Neuronal stem cell (in vitro differentiated cells): ENCODE measurements around the gene PFDN1.

ENCODE experiments used
- DNase-seq: peaks from one replicate; pipeline ENCODE4 v3.0.0-alpha.2; 2013; ENCODE audit warnings: low spot score
- H2AFZ ChIP-seq: one replicate; pipeline ENCODE4 v1.6.1; 2013; ENCODE audit warnings: mild to moderate bottlenecking, low read length, inconsistent platforms
- H2AK5ac ChIP-seq: 2 replicates; pipeline ENCODE4 v1.6.1; 2013; ENCODE audit warnings: low read depth, mild to moderate bottlenecking, inconsistent platforms, low read length, moderate library complexity, mixed read lengths
- H2BK120ac ChIP-seq: 2 replicates; pipeline ENCODE4 v1.6.1; 2013; ENCODE audit warnings: low read depth, mild to moderate bottlenecking, inconsistent platforms, low read length, moderate library complexity, mixed read lengths
- H2BK12ac ChIP-seq: one replicate; pipeline ENCODE4 v1.6.1; 2013; ENCODE audit warnings: low read length, inconsistent platforms
- H2BK15ac ChIP-seq: 2 replicates; pipeline ENCODE4 v1.6.1; 2013; ENCODE audit warnings: mild to moderate bottlenecking, low read length, inconsistent platforms, mixed read lengths
- H2BK5ac ChIP-seq: one replicate; pipeline ENCODE4 v1.6.1; 2013; ENCODE audit warnings: inconsistent platforms, mild to moderate bottlenecking, low read length, moderate library complexity
- H3K14ac ChIP-seq: one replicate; pipeline ENCODE4 v1.6.1; 2013; ENCODE audit warnings: low read length, inconsistent platforms
- H3K18ac ChIP-seq: 2 replicates; pipeline ENCODE4 v1.6.1; 2013; ENCODE audit warnings: low read length, inconsistent platforms
- H3K23ac ChIP-seq: 2 replicates; pipeline ENCODE4 v1.6.1; 2013; ENCODE audit warnings: low read depth, mild to moderate bottlenecking, mixed read lengths, low read length, inconsistent platforms; ENCODE audit not compliant: poor library complexity
- H3K27ac ChIP-seq: replicated peaks from 3 replicates; pipeline ENCODE4 v1.5.1; 2013; ENCODE audit warnings: low read length, inconsistent platforms
- H3K27me3 ChIP-seq, 3 experiments: 2 replicates each; pipeline ENCODE4 v1.6.1; 2013; ENCODE audit warnings: low read length in 3 of 3, mild to moderate bottlenecking in 2 of 3, inconsistent platforms in 1 of 3, low read depth in 1 of 3, mixed read lengths in 1 of 3, moderate library complexity in 1 of 3; ENCODE audit not compliant: control insufficient read depth in 3 of 3, insufficient read depth in 3 of 3
- H3K36me3 ChIP-seq, 2 donors: replicated peaks in 1 of 2; 2 replicates each; pipeline ENCODE4 v1.6.1; 2013; ENCODE audit warnings: low read length in 2 of 2; ENCODE audit not compliant: control insufficient read depth in 2 of 2, insufficient read depth in 2 of 2
- H3K4ac ChIP-seq: 2 replicates; pipeline ENCODE4 v1.6.1; 2013; ENCODE audit warnings: inconsistent platforms, mild to moderate bottlenecking, low read length, moderate library complexity
- H3K4me1 ChIP-seq, 2 donors: 1 replicate in 1 of 2; 2 replicates in 1 of 2; pipeline ENCODE4 v1.6.1; 2013; ENCODE audit warnings: low read length in 2 of 2, low read depth in 1 of 2; ENCODE audit not compliant: control insufficient read depth in 2 of 2, insufficient read depth in 1 of 2
- H3K4me2 ChIP-seq: one replicate; pipeline ENCODE4 v1.6.1; 2013; ENCODE audit warnings: mild to moderate bottlenecking, low read length, inconsistent platforms; ENCODE audit not compliant: insufficient read depth, poor library complexity, severe bottlenecking
- H3K4me3 ChIP-seq, 2 donors: 2 replicates each; pipeline ENCODE4 v1.5.1; 2013; ENCODE audit warnings: low read length in 2 of 2, mild to moderate bottlenecking in 2 of 2, inconsistent platforms in 1 of 2, moderate library complexity in 1 of 2
- H3K79me1 ChIP-seq: one replicate; pipeline ENCODE4 v1.6.1; 2013; ENCODE audit warnings: low read depth, mild to moderate bottlenecking, inconsistent platforms, low read length, moderate library complexity
- H3K9ac ChIP-seq: one replicate; pipeline ENCODE4 v1.6.1; 2013; ENCODE audit warnings: mild to moderate bottlenecking, low read depth, low read length, inconsistent platforms; ENCODE audit not compliant: poor library complexity
- H3K9me3 ChIP-seq, 2 donors: replicated peaks in 1 of 2; 2 replicates each; pipeline versions ENCODE3 to v1.6.1; 2013; ENCODE audit warnings: low read length in 2 of 2, mild to moderate bottlenecking in 2 of 2, inconsistent platforms in 1 of 2, low read depth in 1 of 2, mixed read lengths in 1 of 2, moderate library complexity in 1 of 2; ENCODE audit not compliant: control insufficient read depth in 2 of 2, insufficient read depth in 1 of 2
- H4K8ac ChIP-seq: one replicate; pipeline ENCODE4 v1.6.1; 2013; ENCODE audit warnings: low read depth, mild to moderate bottlenecking, inconsistent platforms, low read length, moderate library complexity
- H4K91ac ChIP-seq: one replicate; pipeline ENCODE4 v1.6.1; 2013; ENCODE audit warnings: low read length, low read depth, mild to moderate bottlenecking, inconsistent platforms; ENCODE audit not compliant: poor library complexity
- WGBS, 2 donors: extraction: QIAGEN DNeasy Blood & Tissue Kit; methylation state at CpG; one replicate each; pipeline ENCODE4 v1.1.7; 2013; ENCODE audit warnings: missing lambda C conversion rate in 2 of 2, mixed read lengths in 1 of 2; ENCODE audit not compliant: insufficient read length in 2 of 2, insufficient replicate concordance in 1 of 2; ENCODE audit errors: extremely low coverage in 2 of 2; 5-methylcytosine and 5-hydroxymethylcytosine counted together

Gene PFDN1

GRCh38 chr5:140245341-140245740 lies 57.6 kb downstream of the PFDN1 start:
- H3K23ac ChIP-seq, result no peak overlapping the region
- H3K4ac ChIP-seq, result no peak overlapping the region
- no peak overlapping the region for H3K14ac ChIP-seq
- peaks cover 14 to 23% of the 10 kb centered on the region in 2 donors for H3K4me1 ChIP-seq
- H3K9me3 ChIP-seq, result no peaks in the 10 kb centered on the region
- H4K8ac ChIP-seq, result no peak overlapping the region
- H2BK15ac ChIP-seq, result no peak overlapping the region
- H4K91ac ChIP-seq, result no peak overlapping the region
- H3K9ac ChIP-seq, result no peak overlapping the region
- WGBS, 2 donors, result no CpG with 5 or more reads among the region's 5 CpGs
- H3K36me3 ChIP-seq, result peaks cover 10 to 38% of the 10 kb centered on the region in 2 donors
- H3K18ac ChIP-seq, result no peak overlapping the region
- no peaks in the 10 kb centered on the region for H3K27me3 ChIP-seq
- H2AFZ ChIP-seq, result no peak overlapping the region
- no peak overlapping the region for H3K4me3 ChIP-seq
- no peak overlapping the region for H3K27ac ChIP-seq
- no peak overlapping the region for H2BK12ac ChIP-seq
- DNase-seq, result no peak
- H2BK5ac ChIP-seq, result no peak overlapping the region
- no peak overlapping the region for H3K4me2 ChIP-seq
- no peak overlapping the region for H2BK120ac ChIP-seq
- H2AK5ac ChIP-seq, result no peak overlapping the region
- H3K79me1 ChIP-seq, result no peaks in the 10 kb centered on the region

GRCh38 chr5:140244525-140245025 lies 58.3 kb downstream of the PFDN1 start:
- no peak overlapping the region for H3K14ac ChIP-seq
- no peak overlapping the region for H2AK5ac ChIP-seq
- H2BK15ac ChIP-seq, result no peak overlapping the region
- H3K4ac ChIP-seq, result no peak overlapping the region
- no peaks in the 10 kb centered on the region for H3K9me3 ChIP-seq
- no peak overlapping the region for H2BK120ac ChIP-seq
- DNase-seq, result peak; percentile 79
- H4K91ac ChIP-seq, result no peak overlapping the region
- H3K4me1 ChIP-seq, result peaks cover 14 to 23% of the 10 kb centered on the region in 2 donors
- H3K36me3 ChIP-seq, result peaks cover 10 to 32% of the 10 kb centered on the region in 2 donors
- no peak overlapping the region for H3K18ac ChIP-seq
- WGBS, 2 donors, result no CpG with 5 or more reads among the region's 14 CpGs
- H3K9ac ChIP-seq, result no peak overlapping the region
- H3K27ac ChIP-seq, result no peak overlapping the region
- H3K4me2 ChIP-seq, result no peak overlapping the region
- H2BK5ac ChIP-seq, result no peak overlapping the region
- no peak overlapping the region for H4K8ac ChIP-seq
- no peak overlapping the region for H2AFZ ChIP-seq
- no peak overlapping the region for H2BK12ac ChIP-seq
- no peaks in the 10 kb centered on the region for H3K79me1 ChIP-seq
- no peak overlapping the region for H3K23ac ChIP-seq
- no peak overlapping the region for H3K4me3 ChIP-seq
- H3K27me3 ChIP-seq, result no peaks in the 10 kb centered on the region

GRCh38 chr5:140243706-140244250 lies 59.1 kb downstream of the PFDN1 start:
- no peaks in the 10 kb centered on the region for H3K27me3 ChIP-seq
- no peak overlapping the region for H2AK5ac ChIP-seq

GRCh38 chr5:140242890-140243585 lies 59.9 kb downstream of the PFDN1 start:
- no peak overlapping the region for H3K27ac ChIP-seq
- H3K4ac ChIP-seq, result no peak overlapping the region
- H3K4me2 ChIP-seq, result no peak overlapping the region
- peaks cover 10 to 24% of the 10 kb centered on the region in 2 donors for H3K36me3 ChIP-seq
- peaks cover 14 to 23% of the 10 kb centered on the region in 2 donors for H3K4me1 ChIP-seq
- H3K9ac ChIP-seq, result peak overlapping the region; percentile 66
- no peak overlapping the region for H2AFZ ChIP-seq
- no peaks in the 10 kb centered on the region for H3K27me3 ChIP-seq
- no peaks in the 10 kb centered on the region for H3K79me1 ChIP-seq
- no peak overlapping the region for H4K8ac ChIP-seq
- WGBS, 2 donors, result no CpG with 5 or more reads among the region's 4 CpGs
- H3K14ac ChIP-seq, result peak overlapping the region; percentile 42
- no peak overlapping the region for H2BK5ac ChIP-seq
- H2BK120ac ChIP-seq, result no peak overlapping the region
- H3K18ac ChIP-seq, result no peak overlapping the region
- no peak overlapping the region for H2BK15ac ChIP-seq
- H3K23ac ChIP-seq, result no peak overlapping the region
- no peak overlapping the region for H2AK5ac ChIP-seq
- no peaks in the 10 kb centered on the region for H3K9me3 ChIP-seq
- no peak for DNase-seq
- H3K4me3 ChIP-seq, result no peak overlapping the region
- H4K91ac ChIP-seq, result no peak overlapping the region
- H2BK12ac ChIP-seq, result no peak overlapping the region

More at GRCh38 chr5:140243706-140244250, 59.1 kb downstream of the PFDN1 start:
- Histone ChIP-seq H2BK12ac (no peak overlapping the region), H3K23ac (no peak overlapping the region), H2BK5ac (no peak overlapping the region), H4K91ac (no peak overlapping the region), H3K36me3 (peaks cover 10 to 24% of the 10 kb centered on the region in 2 donors), H3K4me3 (no peak overlapping the region), H3K9ac (no peak overlapping the region), H3K27ac (no peak overlapping the region), H2AFZ (no peak overlapping the region), H3K4me2 (no peak overlapping the region), H3K14ac (no peak overlapping the region), H3K9me3 (no peaks in the 10 kb centered on the region), H3K4ac (no peak overlapping the region), H2BK120ac (no peak overlapping the region), H3K4me1 (peaks cover 14 to 23% of the 10 kb centered on the region in 2 donors), H2BK15ac (no peak overlapping the region), H4K8ac (no peak overlapping the region), H3K18ac (no peak overlapping the region), H3K79me1 (no peaks in the 10 kb centered on the region)
- WGBS, 2 donors, result no CpG with 5 or more reads among the region's 4 CpGs
- DNase-seq, result no peak
